HEK293T (cell line): Measurements from ENCODE around the gene TLE2.
"Not testable (repeated sequence)": the region's sequence is repeated elsewhere in the genome, so short reads cannot be mapped to it uniquely, and the experiment has no call there.

ENCODE experiments used
- CTCF ChIA-PET: fragments of 350-600 bp; formaldehyde crosslinking; extraction: SDS; loops from one replicate; lab custom pipeline; 2021; ENCODE audit warnings: antibody characterized with exemption, inconsistent platforms; lab: Yijun Ruan, JAX
- POLR2A ChIA-PET: fragments of 350-600 bp; formaldehyde crosslinking; extraction: SDS; loops from one replicate; lab custom pipeline; 2020; ENCODE audit warnings: antibody characterized with exemption, inconsistent platforms; lab: Yijun Ruan, JAX
- DNase-seq: peaks from one replicate; pipeline ENCODE4 v3.0.0; 2012; ENCODE audit warnings: mixed read lengths; ENCODE audit errors: extremely low spot score
- ARNT ChIP-seq: fragments of 450-650 bp; IDR thresholded peaks from 2 replicates; pipeline ENCODE4 v1.6.1; 2017; ENCODE audit warnings: mild to moderate bottlenecking
- BHLHE40 ChIP-seq: fragments of 450-650 bp; IDR thresholded peaks from 2 replicates; pipeline ENCODE4 v1.6.1; 2016; ENCODE audit warnings: mild to moderate bottlenecking, moderate library complexity, borderline replicate concordance
- CTBP1 ChIP-seq: fragments of 450-650 bp; IDR thresholded peaks from 2 replicates; pipeline ENCODE4 v1.6.1; 2016; ENCODE audit warnings: borderline replicate concordance
- ELF4 ChIP-seq: fragments of 450-650 bp; IDR thresholded peaks from 2 replicates; pipeline ENCODE4 v1.6.1; 2017; ENCODE audit warnings: antibody characterized with exemption
- FOXA1 ChIP-seq: fragments of 450-650 bp; IDR thresholded peaks from 2 replicates; pipeline ENCODE4 v1.6.1; 2016; ENCODE audit warnings: mild to moderate bottlenecking
- FOXK2 ChIP-seq: fragments of 450-650 bp; IDR thresholded peaks from 2 replicates; pipeline ENCODE4 v1.6.1; 2016; ENCODE audit warnings: mild to moderate bottlenecking
- FOXM1 ChIP-seq: fragments of 450-650 bp; IDR thresholded peaks from 2 replicates; pipeline ENCODE4 v1.6.1; 2017; ENCODE audit warnings: mild to moderate bottlenecking, borderline replicate concordance
- HDGF ChIP-seq: fragments of 450-650 bp; IDR thresholded peaks from 2 replicates; pipeline ENCODE4 v1.6.1; 2017; ENCODE audit warnings: antibody characterized with exemption, borderline replicate concordance
- L3MBTL2 ChIP-seq: fragments of 450-650 bp; conservative IDR thresholded peaks from 2 replicates; pipeline ENCODE4 v1.6.1; 2016; ENCODE audit warnings: mild to moderate bottlenecking
- LEF1 ChIP-seq: fragments of 450-650 bp; IDR thresholded peaks from 2 replicates; pipeline ENCODE4 v1.6.1; 2017; ENCODE audit warnings: mild to moderate bottlenecking, borderline replicate concordance
- NFRKB ChIP-seq: fragments of 450-650 bp; IDR thresholded peaks from 2 replicates; pipeline ENCODE4 v1.6.1; 2016; ENCODE audit warnings: mild to moderate bottlenecking, moderate library complexity
- PKNOX1 ChIP-seq: fragments of 450-650 bp; IDR thresholded peaks from 2 replicates; pipeline ENCODE4 v1.6.1; 2016
- SP1 ChIP-seq: fragments of 450-650 bp; IDR thresholded peaks from 2 replicates; pipeline ENCODE4 v1.6.1; 2017
- SUZ12 ChIP-seq: fragments of 450-650 bp; IDR thresholded peaks from 2 replicates; pipeline ENCODE4 v1.6.1; 2016; ENCODE audit warnings: mild to moderate bottlenecking
- TARDBP ChIP-seq: fragments of 450-650 bp; IDR thresholded peaks from 2 replicates; pipeline ENCODE4 v1.6.1; 2016
- ZNF384 ChIP-seq: fragments of 450-650 bp; IDR thresholded peaks from 2 replicates; pipeline ENCODE4 v1.6.1; 2016

The TLE2 gene

DNA sequence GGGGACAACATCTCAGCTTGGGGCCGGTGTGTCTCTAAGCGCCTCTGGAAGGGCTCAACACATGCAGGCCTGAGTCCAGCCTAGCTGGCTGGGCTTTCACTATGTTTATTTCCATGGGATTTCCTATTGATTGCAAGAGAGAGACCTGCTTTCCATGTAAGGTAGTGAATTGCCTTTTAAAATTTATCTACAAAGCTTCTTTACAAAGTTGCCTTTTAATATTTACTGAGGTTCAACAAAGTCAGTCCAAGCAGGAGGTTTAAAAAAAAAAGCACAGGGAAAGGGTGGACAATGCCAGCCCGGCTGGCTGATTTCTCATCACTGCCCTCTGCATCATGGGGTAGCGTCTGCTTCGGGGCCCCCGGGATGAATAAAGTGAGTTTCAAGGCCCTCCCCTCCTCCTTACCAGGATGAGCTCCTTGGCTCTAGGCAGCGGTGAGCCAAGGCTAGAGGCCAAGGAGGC is 15.8 kb downstream of the TLE2 start:
- ChIA-PET POLR2A (interaction anchor here (1.9 kb wide), 1 partner anchor 23 kb away, joined by 4 read pairs; no protein-coding TSS in a partner anchor), CTCF (interaction anchor here (0.6 kb wide), 1 partner anchor 470 kb away, joined by 3 read pairs; no protein-coding TSS in a partner anchor)
- TF ChIP-seq PKNOX1 (no peak), FOXK2 (no peak), FOXA1 (no peak), FOXM1 (no peak), ELF4 (no peak), SP1 (no peak), ARNT (no peak), L3MBTL2 (no peak), SUZ12 (no peak), HDGF (no peak), BHLHE40 (no peak), ZNF384 (no peak), CTBP1 (no peak), NFRKB (no peak), TARDBP (no peak), LEF1 (no peak)
- DNase-seq: no peak

DNA sequence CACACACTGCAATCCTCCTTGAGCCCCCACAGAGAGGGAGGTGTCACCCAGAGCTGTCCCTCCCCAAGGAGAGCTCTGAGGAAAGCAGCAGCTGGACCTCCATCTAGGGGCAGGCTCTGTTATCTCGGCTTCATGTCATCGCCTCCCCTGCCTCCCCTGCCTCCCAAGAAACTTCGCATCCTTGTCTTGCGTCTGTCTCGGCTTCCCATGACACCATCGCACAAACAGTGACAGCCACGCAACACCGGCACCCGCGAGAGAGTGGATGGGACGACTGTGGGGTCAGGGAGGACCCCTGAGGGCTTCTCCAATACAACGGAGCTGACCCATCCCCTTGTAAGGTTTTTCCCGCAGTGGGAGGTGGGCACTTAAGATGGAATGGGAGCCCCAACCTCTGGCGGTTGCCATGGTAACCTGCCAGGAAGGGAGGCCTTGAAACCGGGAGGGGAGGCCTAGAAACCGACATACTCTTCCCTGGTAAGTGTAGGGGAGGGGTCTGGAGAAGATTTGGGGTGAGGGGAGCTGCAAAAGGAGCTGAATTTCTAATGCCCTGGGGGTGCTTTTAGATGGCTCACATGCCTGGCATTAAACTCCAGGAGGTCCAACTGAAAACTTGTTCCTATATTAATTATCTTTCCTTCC is 16.3 kb downstream of the TLE2 start:
- TF ChIP-seq L3MBTL2 (no peak), ARNT (no peak), HDGF (no peak)
- ChIA-PET POLR2A (interaction anchor here (1.9 kb wide), 1 partner anchor 23 kb away, joined by 4 read pairs; no protein-coding TSS in a partner anchor), CTCF (no interaction called here)
- DNase-seq: no peak

- POLR2A ChIA-PET, DNase-seq, CTCF ChIA-PET: not testable (repeated sequence)
These were observed 17.0 kb downstream of the TLE2 start for GRCh38 chr19:3012059-3012458.

DNA sequence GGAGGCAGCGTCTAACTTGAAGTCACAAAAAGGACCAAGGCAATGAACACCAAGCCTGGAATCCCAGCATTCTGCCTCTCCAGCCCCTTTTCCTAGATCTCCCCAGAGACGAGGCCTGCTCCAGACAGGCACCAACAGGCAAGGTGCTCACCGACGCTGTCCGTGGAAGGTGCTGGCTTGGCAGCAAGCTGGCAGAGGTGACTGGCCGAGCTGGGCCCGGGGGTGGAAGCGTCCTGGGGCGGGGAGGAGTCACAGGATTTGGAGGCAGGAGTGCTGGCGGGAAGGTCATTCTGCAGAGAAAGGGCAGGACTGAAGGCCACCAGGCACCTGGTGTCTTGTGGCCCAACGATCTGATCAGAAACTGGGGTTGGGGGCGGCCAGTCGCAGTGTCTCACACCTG is 18.2 kb downstream of the TLE2 start:
- ChIA-PET CTCF (no interaction called here), POLR2A (no interaction called here)
- no peak for DNase-seq
- TF ChIP-seq ZNF384 (no peak), L3MBTL2 (no peak), FOXM1 (no peak), TARDBP (no peak), FOXK2 (no peak), FOXA1 (no peak), SUZ12 (no peak), PKNOX1 (no peak), ARNT (no peak), HDGF (no peak), SP1 (no peak), BHLHE40 (no peak), LEF1 (no peak), NFRKB (no peak), CTBP1 (no peak), ELF4 (no peak)

DNA sequence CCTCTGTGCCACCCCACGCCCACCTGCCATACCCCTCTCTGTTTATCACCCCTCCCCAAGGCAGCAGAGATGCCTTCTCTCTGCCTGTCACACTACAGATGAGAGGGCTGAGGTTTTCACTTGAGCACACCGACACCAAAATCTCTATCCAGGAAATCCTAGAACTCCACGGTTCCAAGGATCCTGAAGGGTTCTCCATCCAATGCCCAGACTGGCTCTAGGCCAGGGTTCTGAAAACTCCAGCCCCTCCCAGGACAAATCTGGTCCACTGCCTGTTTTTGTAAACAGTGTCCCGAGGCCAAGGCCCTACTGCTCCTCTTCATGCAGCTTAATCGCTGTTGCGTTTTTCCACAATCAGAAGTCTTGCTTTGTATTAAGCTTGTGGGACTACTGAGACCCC is 20.1 kb downstream of the TLE2 start:
- TF ChIP-seq HDGF: no peak
- CTCF ChIA-PET: no interaction called here
- no peak for DNase-seq
- POLR2A ChIA-PET: no interaction called here

- ChIA-PET POLR2A (interaction anchor here (0.6 to 1.0 kb wide), 2 partner anchors 28 to 57 kb away, joined by 3 read pairs; no protein-coding TSS in a partner anchor), CTCF (no interaction called here)
- TF ChIP-seq NFRKB (no peak), PKNOX1 (no peak), TARDBP (no peak), L3MBTL2 (no peak), ELF4 (no peak), FOXK2 (no peak), CTBP1 (no peak), ZNF384 (no peak)
- no peak for DNase-seq
These were observed 21.1 kb downstream of the TLE2 start for GRCh38 chr19:3007975-3008374.

GRCh38 chr19:3006075-3006767 is 22.9 kb downstream of the TLE2 start:
- ChIA-PET CTCF (no interaction called here), POLR2A (interaction anchor here (1.3 kb wide), 1 partner anchor 29 kb away, joined by 4 read pairs; no protein-coding TSS in a partner anchor)
- no peak for TF ChIP-seq NFRKB
- TF ChIP-seq BHLHE40: no peak
- TF ChIP-seq SP1: no peak
- no peak for TF ChIP-seq ZNF384
- TF ChIP-seq TARDBP: no peak
- TF ChIP-seq FOXA1: no peak
- TF ChIP-seq PKNOX1: no peak
- no peak for TF ChIP-seq FOXK2
- no peak for TF ChIP-seq L3MBTL2
- no peak for TF ChIP-seq LEF1
- no peak for TF ChIP-seq ELF4
- no peak for TF ChIP-seq SUZ12
- no peak for TF ChIP-seq HDGF
- TF ChIP-seq FOXM1: no peak
- TF ChIP-seq CTBP1: no peak
- TF ChIP-seq ARNT: no peak
- DNase-seq: peak; percentile 60
